SIG-M5 (cell line): ENCODE measurements around the gene ESPNL.
"Not testable (repeated sequence)": the region's sequence is repeated elsewhere in the genome, so short reads cannot be mapped to it uniquely, and the experiment has no call there.

Experiments used
- DNase-seq: peaks from one replicate; lab custom pipeline; 2025; lab: John Stamatoyannopoulos, UW

Gene ESPNL

GRCh38 chr2:238115709-238116108 is 15.6 kb downstream of the ESPNL start:
- DNase-seq = not testable (repeated sequence)

DNA sequence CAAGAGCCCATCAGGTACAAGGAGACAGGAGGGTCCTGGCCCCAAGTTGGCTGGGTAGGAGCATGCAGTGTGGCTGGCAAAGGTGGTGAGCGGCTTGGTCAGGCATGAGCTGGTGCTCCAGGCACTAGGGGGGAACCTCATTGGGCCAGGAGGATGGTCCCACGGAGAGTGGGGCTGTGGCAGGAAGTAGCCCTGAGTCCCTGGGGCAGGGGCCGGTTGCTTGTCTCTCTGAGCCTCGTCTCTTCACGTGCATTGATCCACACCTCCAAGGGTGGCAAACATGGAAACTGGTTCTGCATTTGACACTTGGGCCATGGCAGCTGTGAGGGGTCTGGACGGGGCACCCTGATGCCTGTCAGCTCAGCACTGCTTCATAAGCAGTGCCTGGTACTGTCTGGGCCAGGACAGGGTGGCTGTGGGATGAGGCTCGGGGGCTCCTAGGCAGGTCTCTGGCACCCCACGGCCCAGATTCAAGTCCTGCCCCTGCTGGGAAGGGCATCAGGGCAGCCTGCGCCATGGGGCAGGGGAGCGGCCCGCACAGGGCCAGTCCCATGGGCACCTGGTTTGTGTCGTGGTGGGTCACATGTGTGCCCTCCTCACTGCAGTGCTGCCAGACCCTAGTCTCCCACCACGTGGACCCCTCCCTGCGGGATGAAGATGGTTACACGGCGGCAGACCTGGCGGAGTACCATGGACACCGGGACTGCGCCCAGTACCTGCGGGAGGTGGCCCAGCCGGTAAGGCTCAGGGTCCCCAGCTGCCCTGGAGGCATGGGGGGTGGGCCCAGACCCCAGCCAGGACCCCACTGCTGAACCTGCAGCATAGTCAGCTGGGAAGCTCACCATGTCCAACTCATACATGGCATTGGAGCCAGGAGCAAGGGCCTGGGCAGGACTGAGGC is 16.4 kb downstream of the ESPNL start:
- no peak for DNase-seq

GRCh38 chr2:238117199-238118154 is 17.3 kb downstream of the ESPNL start:
- DNase-seq = no peak

DNA sequence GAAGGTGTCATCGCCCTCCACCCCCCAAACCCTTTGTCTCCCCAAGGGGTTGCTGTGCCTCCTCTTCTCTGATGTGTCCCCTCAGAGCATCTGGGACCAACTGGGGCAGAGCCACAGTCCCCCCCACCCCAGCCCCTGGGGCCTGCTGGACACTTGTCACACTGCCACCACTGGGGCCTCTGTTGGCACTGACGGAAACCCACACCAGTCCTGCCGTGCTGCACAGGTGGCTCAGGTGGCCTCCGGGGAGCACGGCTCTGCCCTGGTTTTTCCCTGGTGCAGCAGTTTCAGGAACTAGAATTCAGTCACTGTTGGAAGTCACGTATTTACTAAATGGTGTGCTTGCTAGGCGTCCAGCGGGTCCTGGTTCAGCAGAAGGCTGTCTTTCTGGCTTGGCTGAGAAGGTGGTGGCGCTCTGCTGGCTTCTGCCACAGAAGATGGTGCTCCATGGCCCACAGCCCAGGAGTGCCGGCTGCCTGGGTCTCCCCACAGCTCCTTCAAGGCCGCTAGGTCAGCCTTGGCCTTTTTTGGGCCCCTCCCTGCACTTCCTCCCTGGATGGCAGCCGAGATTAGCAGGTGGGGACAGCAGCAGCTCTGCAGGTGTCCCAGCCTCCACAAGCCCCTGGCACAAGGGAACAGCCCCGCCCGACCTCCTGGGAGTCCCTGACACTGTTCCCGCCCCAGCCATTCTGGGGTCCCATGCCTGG is 19.8 kb downstream of the ESPNL start:
- DNase-seq = no peak

DNA sequence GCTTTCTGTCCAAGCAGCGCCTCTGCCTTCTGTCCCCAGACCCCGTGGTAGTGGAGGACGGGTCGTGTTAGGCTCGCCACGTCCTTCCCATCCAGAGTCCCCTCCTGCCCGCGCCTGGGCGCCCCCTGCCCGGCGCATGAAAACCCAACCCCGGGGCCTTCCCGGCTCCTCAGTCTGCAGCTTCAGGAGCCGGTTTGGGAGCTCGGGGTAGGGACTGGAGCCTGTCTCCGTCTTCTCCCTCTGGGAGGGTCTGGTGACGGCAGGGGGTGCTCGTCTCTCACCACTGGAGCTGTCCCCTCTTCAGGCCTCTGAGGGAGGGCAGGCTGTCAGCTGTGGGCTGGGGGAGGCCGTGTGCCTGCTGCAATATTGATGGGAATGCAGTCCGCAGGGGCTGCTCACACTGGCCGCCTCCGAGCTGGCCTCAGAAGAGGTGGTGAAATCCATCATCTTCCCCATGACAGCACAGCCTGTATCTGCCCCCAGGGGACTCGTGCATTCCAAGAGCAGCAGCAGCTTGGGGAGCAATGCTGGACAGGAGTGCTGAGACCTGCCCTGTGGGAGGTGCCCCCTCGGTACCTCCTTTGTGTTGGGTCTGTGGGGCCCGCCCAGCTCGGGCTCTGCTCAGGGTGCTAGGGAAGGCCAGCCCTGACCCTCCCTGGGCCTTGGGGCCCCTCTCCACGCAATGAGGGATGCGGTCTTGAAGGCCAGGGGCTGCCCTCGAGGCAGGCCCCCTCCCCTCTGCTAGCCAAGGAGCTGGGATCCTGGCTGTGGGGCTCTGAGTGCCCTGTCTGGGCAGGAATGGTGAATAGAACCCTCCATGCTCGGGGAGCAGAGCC is 20.5 kb downstream of the ESPNL start:
- DNase-seq = no peak

DNA sequence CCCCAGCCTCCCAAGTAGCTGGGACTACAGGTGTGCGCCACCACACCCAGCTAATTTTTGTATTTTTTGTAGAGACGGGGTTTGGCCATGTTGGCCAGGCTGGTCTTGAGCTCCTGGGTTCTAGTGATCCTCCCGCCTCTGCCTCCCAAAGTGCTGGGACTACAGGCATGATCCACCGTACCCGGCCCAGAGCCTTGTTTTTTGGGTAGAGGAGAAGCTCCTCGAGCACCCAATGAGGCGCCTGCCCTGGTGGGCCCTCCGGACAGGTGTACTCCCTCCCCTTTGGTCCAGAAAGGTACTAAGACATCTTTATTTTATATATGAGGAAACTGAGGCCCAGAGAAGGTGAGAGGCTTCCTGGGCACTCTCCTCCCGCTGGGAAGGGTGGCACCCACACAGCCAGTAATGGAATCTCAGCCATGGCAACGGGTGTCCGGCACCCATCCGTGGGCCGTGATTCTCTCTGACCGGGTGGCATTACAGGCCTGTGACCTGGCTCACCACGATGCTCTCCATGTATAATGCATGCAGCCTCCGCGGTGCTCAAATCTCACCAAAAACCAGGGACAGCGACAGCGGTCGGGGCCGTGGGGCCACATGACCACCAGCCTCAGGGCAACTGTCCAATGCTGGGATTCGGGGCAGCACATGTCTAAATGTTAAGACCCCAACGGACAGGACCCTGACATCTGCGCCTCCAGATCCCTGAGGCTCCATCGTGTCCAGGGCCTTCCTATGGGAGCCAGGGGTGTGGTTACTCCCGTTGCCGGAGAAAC is 21.6 kb downstream of the ESPNL start:
- no peak for DNase-seq

GRCh38 chr2:238122287-238123217 is 22.4 kb downstream of the ESPNL start:
- DNase-seq = no peak

GRCh38 chr2:238123218-238123971 is 23.3 kb downstream of the ESPNL start:
- no peak for DNase-seq

- no peak for DNase-seq
These were observed 23.9 kb downstream of the ESPNL start for GRCh38 chr2:238123991-238124470.

GRCh38 chr2:238124488-238125126 is 24.5 kb downstream of the ESPNL start:
- no peak for DNase-seq

DNA sequence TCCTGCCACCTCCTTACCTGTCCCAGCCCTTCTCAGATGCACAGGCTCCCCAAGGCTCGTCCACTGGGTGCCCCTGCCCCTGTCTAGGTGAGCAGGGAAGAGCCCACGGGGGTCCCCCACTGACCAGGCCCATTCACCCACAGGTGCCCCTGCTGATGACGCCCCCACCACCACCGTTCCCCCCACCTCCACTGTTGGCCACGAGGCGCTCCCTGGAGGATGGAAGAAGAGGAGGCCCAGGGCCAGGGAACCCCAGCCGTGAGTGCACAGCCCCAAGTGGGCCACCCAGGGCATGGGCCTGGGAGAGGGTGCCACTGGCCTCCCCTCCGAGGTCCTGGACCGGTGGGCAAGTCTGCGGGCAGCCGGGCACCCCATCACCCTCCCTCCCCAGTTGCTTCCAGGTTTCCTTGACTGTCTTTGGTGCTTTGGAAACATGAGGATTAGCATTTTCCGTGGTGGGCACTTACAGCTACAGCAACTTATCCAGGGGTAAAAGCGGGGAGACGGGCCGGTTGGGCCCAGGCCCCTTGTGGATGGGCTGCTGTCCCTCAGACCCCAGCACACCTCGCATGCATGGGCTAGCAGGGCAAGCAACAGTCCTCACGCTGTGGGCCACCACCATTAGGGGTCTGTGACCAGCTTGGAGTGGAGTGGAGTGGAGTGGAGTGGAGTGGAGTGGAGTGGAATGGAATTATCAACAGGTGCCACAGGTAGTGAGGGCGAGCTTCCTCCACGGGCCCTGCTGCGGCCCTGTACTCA is 25.2 kb downstream of the ESPNL start:
- no peak for DNase-seq

GRCh38 chr2:238126338-238126737 is 26.2 kb downstream of the ESPNL start:
- DNase-seq = no peak

GRCh38 chr2:238126775-238127164 is 26.6 kb downstream of the ESPNL start:
- no peak for DNase-seq

- no peak for DNase-seq
These were observed 27.3 kb downstream of the ESPNL start for GRCh38 chr2:238127165-238128060.

DNA sequence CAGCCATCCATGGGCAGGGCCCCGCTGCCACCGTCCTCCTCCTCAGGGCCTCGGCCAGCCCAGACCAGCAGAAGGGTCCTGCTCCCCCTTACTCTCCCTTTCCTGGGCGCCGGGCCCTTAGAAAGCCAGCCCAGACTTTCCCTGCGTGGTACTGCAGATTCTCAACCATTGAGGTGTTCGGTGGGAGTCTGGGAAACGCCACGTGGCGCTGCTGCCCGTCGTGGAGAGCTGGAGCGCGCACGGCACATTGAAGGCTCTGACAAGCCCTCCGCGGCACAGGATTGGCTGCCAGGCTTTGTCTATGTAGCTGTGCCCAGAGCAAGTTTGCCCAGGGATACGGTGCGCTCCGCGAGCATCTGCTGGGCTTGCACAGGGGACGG is 27.9 kb downstream of the ESPNL start:
- no peak for DNase-seq

GRCh38 chr2:238128534-238129001 is 28.4 kb downstream of the ESPNL start:
- no peak for DNase-seq
